Keratinocyte (primary cell): Measurements from ENCODE around the gene TXNDC2.
"Not testable (repeated sequence)": the region's sequence is repeated elsewhere in the genome, so short reads cannot be mapped to it uniquely, and the experiment has no call there.

Experiments used
- CTCF ChIP-seq, 3 experiments: IDR thresholded peaks in 1 of 3; conservative IDR thresholded peaks in 1 of 3; optimal IDR thresholded peaks in 1 of 3; 2 replicates in 2 of 3; 3 replicates in 1 of 3; pipeline versions ENCODE3 to v1.5.1; 2011; ENCODE audit warnings: low read length in 3 of 3, mild to moderate bottlenecking in 3 of 3, moderate library complexity in 2 of 3, control low read depth in 1 of 3, inconsistent platforms in 1 of 3; ENCODE audit not compliant: insufficient read depth in 2 of 3; ENCODE audit errors: extremely low read depth in 1 of 3
- EZH2 ChIP-seq: IDR thresholded peaks from one replicate; pipeline ENCODE4 v1.6.1; 2012; ENCODE audit warnings: inconsistent platforms, mild to moderate bottlenecking, low read length, moderate library complexity

GRCh38 chr18:9897787-9898291, 12.1 kb downstream of the TXNDC2 start:
- not testable (repeated sequence) for TF ChIP-seq CTCF (optimal IDR thresholded peaks at IDR 0.05 in 1 of 3, IDR thresholded peaks at IDR 0.05 in 1 of 3, conservative IDR thresholded peaks at IDR 0.05 in 1 of 3; ENCODE audit: extremely low read depth in 1 of 3, insufficient read depth in 2 of 3, low read length in 3 of 3); EZH2
